ENCODE measurements around the gene CRYBB3. TPM values are rescaled to one million over a fixed set of nuclear protein-coding genes. Genes with fewer than 3 reads are reported as not detected.
A peak's percentile ranks its signal among the peaks of the same experiment; 100 is the strongest.
"Not testable (repeated sequence)": the region's sequence is repeated elsewhere in the genome, so short reads cannot be mapped to it uniquely, and the experiment has no call there.

CRYBB3 gene
- total RNA-seq, 6 experiments from 2014 or later, result 0.40 to 0.70 (median 0.69) TPM; not detected in 3

- intact Hi-C loops (cut with DNase I), result loop anchor here (10.0 kb wide), 2 partner anchors 82 to 102 kb away; no protein-coding TSS in a partner anchor
- Histone ChIP-seq H3K9me3 (no peaks in the 10 kb centered on the region), H3K27me3 (no peaks in the 10 kb centered on the region), H3K4me1 (peaks cover 0 to 10% (median 5%) of the 10 kb centered on the region in 4 donors), H3K4me3 (no peak overlapping the region), H3K27ac (no peak overlapping the region), H3K36me3 (peaks cover 5 to 62% (median 30%) of the 10 kb centered on the region in 4 donors)
- no peak for ATAC-seq
- WGBS (ENCODE audit: insufficient coverage, low coverage, low lambda C conversion rate, missing lambda C conversion rate), result 87% methylated on average over 7 of the region's 13 CpGs
- TF ChIP-seq CTCF (IDR thresholded peaks at IDR 0.05) (no peak), POLR2A (IDR thresholded peaks at IDR 0.05) (no peak)
- no peak for DNase-seq
Measured at GRCh38 chr22:25177226-25177625, 22.4 kb upstream of the CRYBB3 start.

GRCh38 chr22:25177895-25178294 is 21.8 kb upstream of the CRYBB3 start:
- Histone ChIP-seq H3K27ac (no peak overlapping the region), H3K9me3 (no peaks in the 10 kb centered on the region), H3K36me3 (peaks cover 5 to 64% (median 30%) of the 10 kb centered on the region in 4 donors), H3K27me3 (no peaks in the 10 kb centered on the region), H3K4me3 (no peak overlapping the region), H3K4me1 (peaks cover 0 to 17% (median 8%) of the 10 kb centered on the region in 4 donors)
- intact Hi-C loops (cut with DNase I), result loop anchor here (10.0 kb wide), 2 partner anchors 83 to 103 kb away; no protein-coding TSS in a partner anchor
- ATAC-seq (no peak), DNase-seq (no peak)
- TF ChIP-seq POLR2A (IDR thresholded peaks at IDR 0.05) (no peak), CTCF (IDR thresholded peaks at IDR 0.05) (no peak)
- 100% methylated on average over 1 of the region's 9 CpGs for WGBS (ENCODE audit: insufficient coverage, low coverage, low lambda C conversion rate, missing lambda C conversion rate)

- Histone ChIP-seq H3K4me1 (peaks cover 0 to 21% (median 10%) of the 10 kb centered on the region in 4 donors), H3K36me3 (peaks cover 5 to 64% (median 30%) of the 10 kb centered on the region in 4 donors)
- H3K4me3 ChIP-seq, DNase-seq, H3K9me3 ChIP-seq, H3K27ac ChIP-seq, H3K27me3 ChIP-seq: not testable (repeated sequence)
- intact Hi-C loops (cut with DNase I), result loop anchor here (10.0 kb wide), 2 partner anchors 84 to 104 kb away; no protein-coding TSS in a partner anchor
- no CpG with 5 or more reads among the region's 6 CpGs for WGBS (ENCODE audit: insufficient coverage, low coverage, low lambda C conversion rate, missing lambda C conversion rate)
- peak in 3 of 4 donors; percentile 3 to 18 (median 8) for ATAC-seq
Measured at GRCh38 chr22:25178348-25178747, 21.3 kb upstream of the CRYBB3 start.

- H3K4me3 ChIP-seq, DNase-seq, H3K9me3 ChIP-seq, H3K27me3 ChIP-seq, H3K27ac ChIP-seq: not testable (repeated sequence)
- H3K36me3 ChIP-seq, result peaks cover 5 to 60% (median 27%) of the 10 kb centered on the region in 4 donors
- peaks cover 0 to 27% (median 13%) of the 10 kb centered on the region in 4 donors for H3K4me1 ChIP-seq
- WGBS (ENCODE audit: insufficient coverage, low coverage, low lambda C conversion rate, missing lambda C conversion rate), result 60% methylated on average over 2 of the region's 63 CpGs
- intact Hi-C loops (cut with DNase I), result loop anchor here (10.0 kb wide), 2 partner anchors 84 to 104 kb away; no protein-coding TSS in a partner anchor
- peak; percentile 4 to 12 (median 8) for ATAC-seq
Measured at GRCh38 chr22:25178869-25179631, 20.6 kb upstream of the CRYBB3 start.

GRCh38 chr22:25182131-25183110 is 17.2 kb upstream of the CRYBB3 start:
- DNase-seq (peak in 1 of 3 donors; percentile 73), ATAC-seq (peak; percentile 60 to 74 (median 66))
- Histone ChIP-seq H3K4me1 (peaks cover 0 to 50% (median 22%) of the 10 kb centered on the region in 4 donors), H3K4me3 (no peak overlapping the region), H3K27ac (peak overlapping the region in 2 of 3 donors; percentile 40 to 64), H3K9me3 (no peaks in the 10 kb centered on the region), H3K27me3 (no peaks in the 10 kb centered on the region), H3K36me3 (peaks cover 0 to 47% (median 15%) of the 10 kb centered on the region in 4 donors)
- intact Hi-C loops (cut with DNase I), result no loop called here
- TF ChIP-seq POLR2A (IDR thresholded peaks at IDR 0.05), result no peak
- no peak for TF ChIP-seq CTCF (IDR thresholded peaks at IDR 0.05)
- 62% methylated on average over 6 of the region's 10 CpGs for WGBS (ENCODE audit: insufficient coverage, low coverage, low lambda C conversion rate, missing lambda C conversion rate)

All from right lobe of liver (tissue), 6 donors.